HG02943 (cell line): Measurements from ENCODE around the gene CLPSL1.

Experiments
- ATAC-seq: cut with Tn5 transposase; IDR thresholded peaks from one replicate; pipeline ENCODE4 v1.9.1; 2021; ENCODE audit warnings: mild to moderate bottlenecking, low read depth, moderate library complexity; ENCODE audit not compliant: unreplicated experiment

The CLPSL1 gene

DNA sequence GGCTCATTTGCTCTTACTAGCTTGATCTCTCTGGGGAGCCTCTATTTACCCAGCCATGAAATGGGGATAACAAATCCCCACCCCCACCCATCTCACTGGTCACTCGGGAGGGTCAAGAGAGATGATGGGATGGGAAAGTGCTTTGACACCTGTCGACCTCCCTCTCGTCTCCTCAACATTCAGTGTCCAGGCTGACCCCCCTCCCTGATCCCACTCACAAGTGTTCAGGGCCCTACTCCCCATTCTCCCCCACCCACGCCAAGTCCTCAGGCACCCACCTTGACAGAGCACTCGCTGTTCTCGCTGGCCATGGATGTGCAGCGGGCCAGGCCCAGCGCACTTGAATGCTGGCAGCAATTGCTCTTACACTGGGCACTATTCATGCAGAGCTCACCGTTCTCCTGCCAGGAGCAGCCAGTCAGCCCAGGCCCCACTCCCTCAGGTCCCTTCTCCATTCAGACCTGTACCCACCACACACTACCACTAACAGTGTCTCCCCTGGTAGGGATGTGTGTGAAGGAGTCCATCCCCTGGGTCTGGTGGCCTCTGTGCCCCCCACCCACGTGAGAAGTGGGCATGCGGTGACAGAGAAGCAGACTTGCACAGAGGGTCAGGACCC is 14.7 kb downstream of the CLPSL1 start:
- no peak for ATAC-seq

DNA sequence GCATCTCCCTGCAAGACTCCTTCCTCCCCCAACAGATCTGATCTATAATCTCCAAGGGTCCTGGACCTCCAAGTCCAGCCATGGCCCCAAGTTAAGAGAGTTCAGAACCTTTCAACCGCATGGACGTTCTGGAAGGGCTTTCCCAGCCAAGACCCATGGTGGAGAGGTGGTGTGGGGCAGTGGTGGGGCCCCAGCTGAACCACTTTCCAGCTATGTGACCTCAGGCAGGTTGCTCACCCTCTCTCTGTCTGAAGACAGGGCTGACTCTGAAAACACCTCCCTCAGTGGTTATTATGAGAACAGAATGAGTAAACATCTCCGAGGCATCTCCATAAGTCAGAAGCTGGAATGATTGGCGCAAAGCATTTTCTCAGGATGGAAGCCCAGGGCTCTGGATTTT is 15.4 kb downstream of the CLPSL1 start:
- no peak for ATAC-seq

DNA sequence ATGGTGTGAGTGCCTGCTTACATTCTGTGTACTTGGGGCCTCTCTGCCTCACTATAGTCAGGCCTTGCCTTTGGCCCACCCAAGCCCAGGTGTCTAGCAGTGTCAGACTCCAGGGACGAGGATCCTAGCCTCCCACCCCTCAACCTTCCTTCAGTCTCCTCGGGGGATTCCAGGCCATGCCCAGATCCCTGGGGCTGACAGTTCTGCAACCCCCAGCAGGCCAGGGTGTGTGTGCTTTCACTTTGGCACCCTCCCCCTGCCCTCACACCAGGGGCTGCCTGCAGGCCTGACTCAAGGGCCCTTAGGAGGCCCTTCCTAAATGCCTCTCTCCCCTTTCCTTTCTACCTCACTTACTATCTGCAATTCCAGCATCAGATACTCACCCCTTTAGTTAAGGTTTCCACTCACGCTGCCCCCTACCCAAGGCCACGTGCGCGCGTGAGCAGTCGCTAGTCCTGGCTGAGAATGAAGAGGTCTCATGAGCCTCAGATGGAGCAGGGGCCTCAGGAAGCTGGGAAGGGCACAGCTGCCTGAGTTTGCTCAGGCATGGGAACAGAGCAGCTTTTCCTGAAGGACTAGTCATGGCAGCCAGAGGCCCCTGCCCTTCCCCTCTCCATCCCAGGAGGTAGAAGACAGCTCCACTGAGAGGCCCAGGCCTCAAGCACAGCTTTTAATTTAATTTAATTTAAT is 17.2 kb downstream of the CLPSL1 start:
- ATAC-seq, result no peak

DNA sequence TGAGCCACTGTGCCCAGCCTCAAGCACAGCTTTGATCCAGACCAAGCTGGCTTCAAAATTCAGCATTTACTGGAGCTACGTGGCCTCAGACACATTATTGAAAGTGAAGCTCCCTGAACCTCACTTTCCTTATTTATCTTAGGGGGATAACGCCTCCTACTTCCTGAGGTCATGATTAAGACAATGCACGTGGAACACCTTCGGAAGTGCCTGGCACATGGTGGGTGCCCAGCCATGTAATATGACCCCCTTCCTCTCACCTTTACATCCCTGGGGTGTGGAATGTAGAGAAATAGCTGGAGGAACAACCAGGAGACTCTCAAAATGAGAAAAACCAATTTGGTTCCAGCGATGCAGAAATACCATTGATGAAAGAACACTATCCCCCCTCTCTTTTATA is 17.9 kb downstream of the CLPSL1 start:
- no peak for ATAC-seq

DNA sequence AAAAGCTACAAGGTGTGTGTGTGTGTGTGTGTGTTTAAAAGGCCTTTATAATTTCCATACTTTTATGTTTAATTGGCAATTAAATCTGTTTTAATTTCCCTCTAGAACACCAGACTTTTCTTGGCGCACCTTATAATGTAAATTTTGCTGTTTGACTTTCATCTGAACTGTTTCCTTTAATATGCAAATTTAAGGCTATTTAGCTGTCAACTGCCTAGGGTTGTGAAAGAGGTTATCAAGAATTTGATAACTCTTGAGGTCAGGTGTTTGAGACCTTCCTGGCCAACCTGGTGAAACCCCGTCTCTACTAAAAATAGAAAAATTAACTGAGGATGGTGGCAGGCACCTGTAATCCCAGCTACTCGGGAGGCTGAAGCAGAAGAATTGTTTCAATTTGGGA is 20.3 kb downstream of the CLPSL1 start:
- no peak for ATAC-seq

DNA sequence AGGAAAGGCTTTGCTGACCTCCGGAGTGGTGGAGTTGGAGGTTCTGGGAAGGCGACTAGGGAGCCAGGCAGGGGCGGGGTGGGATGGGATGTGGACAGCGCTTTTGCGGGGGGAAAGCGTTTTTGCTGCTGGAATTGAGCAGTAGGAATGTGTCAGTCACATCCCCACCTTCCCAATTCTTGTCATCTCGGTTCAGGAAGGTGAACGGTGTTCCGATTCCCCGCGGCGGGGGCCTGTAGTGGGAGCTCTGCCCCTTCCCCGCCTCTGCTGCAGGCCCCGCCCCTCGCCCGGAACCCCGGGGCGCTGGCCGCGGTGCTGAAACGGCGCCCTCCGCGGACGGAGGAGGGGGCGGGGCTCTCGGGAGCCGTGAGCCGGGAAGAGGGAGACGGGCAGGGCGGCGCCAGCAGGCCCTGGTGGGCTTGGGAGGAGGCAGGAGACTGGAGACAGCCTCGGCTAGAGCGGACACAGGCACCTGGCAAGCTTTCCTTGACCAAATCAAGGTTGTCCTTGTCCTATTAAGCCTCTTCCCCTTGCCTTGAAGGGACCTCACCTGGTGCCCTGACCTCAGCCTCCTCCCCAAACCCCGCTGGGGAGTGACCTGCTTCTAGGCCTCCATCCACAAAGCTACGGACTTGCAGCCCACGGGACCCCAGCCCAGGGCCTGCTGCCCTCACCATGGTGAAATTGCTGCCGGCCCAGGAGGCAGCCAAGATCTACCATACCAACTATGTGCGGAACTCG is 24.3 kb downstream of the CLPSL1 start, which contains the start of gene LHFPL5:
Gene LHFPL5, plus strand, starts transcription at position 357 of the 741 bp plus-strand sequence. Its CDS starts 319 bp downstream, at position 676.
- no peak for ATAC-seq

DNA sequence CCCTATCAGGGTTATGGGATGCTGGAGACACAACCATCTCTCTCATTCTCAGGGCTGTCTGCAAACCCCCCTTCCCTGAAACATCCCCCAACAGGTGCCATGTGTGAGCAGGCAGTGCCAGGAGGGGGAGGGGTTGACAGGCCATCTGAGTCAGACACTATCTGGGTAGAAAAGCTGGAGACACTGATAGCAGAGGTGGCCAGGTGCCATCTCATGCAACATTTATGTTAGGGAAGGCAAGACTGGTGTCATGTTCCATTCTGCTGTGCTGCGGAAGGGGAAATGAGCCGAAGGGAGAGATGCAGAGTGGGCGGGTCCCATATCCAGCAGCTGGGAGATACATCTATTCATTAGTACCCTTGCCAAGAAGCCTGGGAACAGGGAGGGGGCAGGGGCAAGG is 27.9 kb downstream of the CLPSL1 start:
- ATAC-seq, result no peak

DNA sequence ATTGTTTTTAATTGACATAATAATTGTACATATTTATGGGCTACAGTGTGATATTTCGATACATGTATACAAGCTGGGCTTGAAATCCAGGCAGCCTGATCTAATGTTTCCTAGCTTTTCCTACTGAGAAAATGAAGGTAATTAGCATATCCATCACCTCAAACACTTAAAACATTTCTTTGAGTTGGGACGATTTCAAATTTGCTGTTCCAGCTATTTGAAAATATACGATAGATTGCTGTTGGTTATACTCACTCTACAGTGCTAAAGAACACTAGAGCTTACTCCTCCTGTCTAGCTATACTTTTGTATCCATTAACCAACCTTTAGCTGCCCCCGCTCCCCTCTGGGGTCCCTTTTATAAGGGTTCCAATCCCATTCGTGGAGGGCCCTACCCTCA is 29.0 kb downstream of the CLPSL1 start:
- ATAC-seq, result no peak

DNA sequence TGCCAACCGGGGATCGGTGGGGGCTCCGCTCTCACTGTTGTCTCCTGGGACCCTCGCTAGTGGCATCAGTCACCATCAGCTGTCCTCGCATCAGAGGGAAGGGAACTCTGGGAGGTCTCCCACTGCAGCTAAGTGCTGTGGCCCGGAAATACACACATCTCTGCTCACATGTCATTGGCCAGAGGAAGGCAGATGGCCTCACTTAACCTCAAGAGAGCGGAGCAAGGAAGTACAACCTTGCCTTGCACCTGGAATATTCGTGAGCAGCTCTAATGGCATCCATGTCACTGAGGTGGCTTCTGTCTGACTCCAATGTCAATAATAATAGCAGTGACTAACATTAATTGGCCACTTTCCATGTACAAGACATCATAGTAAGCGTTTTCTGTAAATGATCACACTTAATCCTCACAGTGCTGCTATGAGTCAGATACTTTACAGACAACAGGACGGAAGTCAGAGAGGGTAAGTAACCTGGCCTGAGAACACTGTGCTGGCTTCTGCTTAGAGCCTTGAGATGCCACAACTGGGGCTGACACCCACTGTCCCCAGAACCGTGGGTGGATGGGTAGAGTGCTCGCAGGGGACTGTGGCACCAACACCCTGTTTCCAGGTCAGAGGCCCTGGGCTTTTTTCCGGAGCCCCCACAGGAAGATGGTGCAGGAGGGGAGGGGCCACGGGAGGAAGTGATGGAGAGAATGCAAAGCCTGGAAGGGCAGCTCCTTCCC is 30.3 kb downstream of the CLPSL1 start:
- no peak for ATAC-seq

DNA sequence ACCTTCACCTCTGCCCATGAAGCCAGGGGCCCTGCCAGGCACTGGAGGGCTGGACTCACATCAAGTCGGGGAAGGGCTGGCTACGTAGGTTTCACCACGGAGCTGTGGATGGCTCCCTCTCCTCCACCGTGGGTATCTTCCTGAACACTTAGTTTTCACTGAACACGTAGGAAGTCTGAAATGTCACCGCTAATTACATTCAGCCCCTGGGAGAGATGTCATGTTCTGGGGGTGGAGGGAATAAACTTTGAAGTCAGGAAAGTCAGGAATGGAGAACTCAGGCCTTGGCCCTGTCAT is 30.8 kb downstream of the CLPSL1 start:
- ATAC-seq, result no peak

DNA sequence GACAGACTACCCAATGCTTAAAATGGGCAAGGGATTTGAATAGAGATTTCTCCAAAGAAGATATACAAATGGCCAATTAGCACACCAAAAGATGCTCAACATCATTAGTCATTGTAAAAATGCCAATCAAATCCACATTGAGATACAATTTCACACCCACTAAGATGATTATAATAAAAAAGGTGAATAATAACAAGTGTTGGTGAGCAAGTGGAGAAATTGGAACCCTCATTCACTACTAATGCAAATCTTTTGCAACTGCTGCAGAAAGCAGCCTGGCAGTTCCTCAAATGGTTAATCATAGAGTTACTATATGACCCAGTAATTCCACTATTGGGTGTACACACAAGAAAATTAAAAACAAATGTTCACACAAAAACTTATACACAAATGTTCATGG is 36.7 kb downstream of the CLPSL1 start:
- no peak for ATAC-seq

DNA sequence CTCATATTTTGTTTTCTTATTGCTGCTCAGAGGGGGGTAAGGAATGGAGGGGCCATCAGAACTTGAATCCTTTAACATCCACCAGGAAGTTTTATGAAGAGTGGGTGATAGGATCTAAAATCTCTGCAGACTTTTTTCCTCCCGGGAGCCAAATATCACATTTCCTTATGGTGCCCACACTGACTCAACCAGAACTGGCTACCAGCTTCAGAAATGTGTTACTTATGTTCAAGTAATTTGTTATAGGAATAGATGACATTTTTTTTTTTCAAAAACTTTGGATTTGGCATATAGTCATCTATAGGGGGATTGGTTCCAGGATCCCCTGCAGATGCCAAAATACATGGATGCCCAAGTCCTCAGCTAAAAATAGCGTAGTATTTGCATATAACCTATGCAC is 42.8 kb downstream of the CLPSL1 start:
- ATAC-seq, result no peak

DNA sequence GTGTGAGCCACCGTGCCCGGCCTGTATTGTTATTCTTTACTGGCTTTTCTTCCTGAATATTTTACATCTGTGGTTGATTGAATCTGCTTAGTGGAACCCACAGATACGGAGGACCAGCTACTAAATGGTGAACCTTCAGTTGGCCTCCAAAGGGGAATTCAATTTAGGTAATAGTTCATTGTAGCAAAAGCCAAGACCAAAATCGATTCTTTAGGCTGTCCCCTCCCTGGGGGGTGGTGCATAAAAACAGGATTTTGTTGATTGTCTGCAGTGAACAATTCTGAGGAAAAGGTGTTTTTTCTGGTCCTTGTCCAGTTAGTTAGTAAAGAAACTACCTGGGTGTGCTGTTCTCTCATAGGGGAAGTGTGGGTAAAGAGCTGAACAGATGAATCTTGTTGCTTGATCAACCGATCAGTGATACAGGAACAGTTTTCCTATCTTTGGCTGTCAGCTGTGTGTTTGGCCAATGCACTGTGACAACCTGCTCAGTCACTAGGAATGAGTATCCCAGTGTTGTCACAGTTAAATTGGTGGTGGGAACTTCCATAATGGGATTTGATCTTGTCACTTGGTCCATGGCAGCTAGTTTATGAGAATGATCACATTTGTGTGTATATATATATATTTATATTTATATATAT is 43.9 kb downstream of the CLPSL1 start:
- no peak for ATAC-seq

DNA sequence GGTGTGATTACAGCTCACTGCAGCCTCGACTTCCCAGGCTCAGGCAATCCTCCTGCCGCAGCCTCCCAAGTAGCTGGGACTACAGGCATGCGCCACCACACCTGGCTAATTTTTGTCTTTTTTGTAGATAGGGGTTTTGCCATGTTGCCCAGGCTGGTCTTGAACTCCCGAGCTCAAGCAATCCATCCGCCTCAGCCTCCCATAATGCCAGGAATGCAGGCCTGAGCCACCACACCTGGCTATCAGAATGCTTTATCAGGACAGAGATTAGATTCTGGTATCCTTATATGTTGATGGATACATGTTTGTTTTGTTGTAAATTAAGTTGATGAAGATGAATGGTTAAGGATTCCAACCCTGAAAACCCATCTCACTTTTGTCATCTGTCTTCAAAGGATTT is 48.5 kb downstream of the CLPSL1 start:
- no peak for ATAC-seq

DNA sequence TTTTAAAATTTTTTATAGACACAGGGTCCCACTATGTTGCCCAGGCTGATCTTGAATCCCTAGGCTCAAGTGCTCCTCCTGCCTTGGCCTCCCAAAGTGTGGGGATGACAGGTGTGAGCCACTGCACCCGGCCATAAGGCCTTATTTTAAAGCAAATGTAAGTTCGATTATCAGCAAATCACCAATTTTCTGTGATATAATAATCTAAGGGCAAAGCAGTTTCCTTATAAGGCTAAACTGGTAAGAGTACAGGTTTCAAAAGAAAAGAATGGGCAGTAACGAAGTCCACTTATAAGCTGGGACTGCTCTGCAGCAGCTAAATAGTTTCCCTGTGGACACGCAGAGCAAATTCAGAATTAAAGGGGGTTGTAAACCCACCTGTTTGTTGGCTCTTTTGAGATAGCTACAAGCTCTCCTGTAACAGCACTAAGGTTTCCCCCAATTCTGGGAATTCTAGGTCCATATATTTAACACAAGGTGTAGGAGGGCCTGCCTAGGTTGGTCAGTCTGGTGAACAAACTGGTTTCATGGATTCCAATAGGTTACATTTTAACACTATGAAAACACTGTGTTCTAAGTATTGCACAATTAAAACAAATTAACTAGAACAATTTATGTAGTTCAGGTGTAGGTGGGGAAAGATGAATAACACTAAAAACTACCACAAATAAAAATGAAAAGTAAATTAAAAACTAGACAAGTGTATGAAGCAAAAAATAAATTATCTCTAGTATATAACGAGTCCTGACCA is 50.6 kb downstream of the CLPSL1 start:
- no peak for ATAC-seq

DNA sequence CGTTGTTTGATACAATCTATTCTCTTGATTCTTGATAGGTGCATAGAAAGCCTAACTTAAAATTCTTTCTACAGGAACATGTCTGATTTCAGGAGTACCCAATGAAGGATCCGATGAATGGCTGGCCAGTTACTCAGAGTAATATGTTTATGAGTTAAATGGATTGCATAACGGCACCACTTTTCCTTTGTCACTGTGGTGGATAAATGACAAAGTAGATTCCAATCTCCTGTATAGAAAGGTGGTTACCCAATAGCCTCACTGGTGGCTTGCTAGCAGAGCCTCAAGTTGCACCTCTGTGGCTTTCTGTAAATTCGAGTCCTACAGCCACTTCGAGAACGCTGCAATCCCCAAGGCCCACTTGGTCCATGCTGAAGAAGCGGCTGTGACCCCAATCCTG is 52.7 kb downstream of the CLPSL1 start:
- no peak for ATAC-seq
